ENCODE measurements around the gene PTPN22.

- TF ChIP-seq CTCF (optimal IDR thresholded peaks at IDR 0.05 in 1 of 3, IDR thresholded peaks at IDR 0.05 in 1 of 3, conservative IDR thresholded peaks at IDR 0.05 in 1 of 3; ENCODE audit: extremely low read depth in 1 of 3, insufficient read depth in 2 of 3, low read length in 3 of 3) = no peak
- TF ChIP-seq EZH2 (IDR thresholded peaks at IDR 0.05; ENCODE audit: low read length) = no peak
Measured at GRCh38 chr1:113856401-113856790, 15.1 kb downstream of the PTPN22 start.
